Large intestine (tissue), 3 donors: ENCODE data around the gene GNAQ. TPM values are rescaled to one million over a fixed set of nuclear protein-coding genes. Genes with fewer than 3 reads are reported as not detected.

Experiments
- DNase-seq, 2 donors: peaks; one replicate each; pipeline versions ENCODE4 v3.0.0 to v3.0.0-alpha.2; 2013
- H3K27ac ChIP-seq: one replicate; pipeline ENCODE4 v1.5.1; 2013; ENCODE audit warnings: low read length
- H3K27me3 ChIP-seq: 2 replicates; pipeline ENCODE4 v1.6.1; 2013; ENCODE audit warnings: low read length; ENCODE audit not compliant: control insufficient read depth, insufficient read depth
- H3K36me3 ChIP-seq: 2 replicates; pipeline ENCODE4 v1.6.1; 2013; ENCODE audit warnings: low read length; ENCODE audit not compliant: control insufficient read depth, insufficient read depth
- H3K4me1 ChIP-seq: one replicate; pipeline ENCODE4 v1.6.1; 2013; ENCODE audit warnings: low read length; ENCODE audit not compliant: control insufficient read depth, insufficient read depth
- H3K4me3 ChIP-seq: one replicate; pipeline ENCODE4 v1.5.1; 2013; ENCODE audit warnings: low read length
- H3K9me3 ChIP-seq: one replicate; pipeline ENCODE4 v1.6.1; 2013; ENCODE audit warnings: mild to moderate bottlenecking, low read depth, low read length, moderate library complexity; ENCODE audit not compliant: control insufficient read depth
- WGBS: methylation state at CpG from one replicate; pipeline ENCODE4 v1.1.5; 2013; ENCODE audit warnings: low lambda C conversion rate; ENCODE audit not compliant: insufficient coverage; 5-methylcytosine and 5-hydroxymethylcytosine counted together
- polyA plus RNA-seq: library from polyadenylated mRNA; unstranded; fragments of 120-200 nt; gene quantifications from one replicate; pipeline ENCODE4 v1.2.1, GENCODE V29; 2013

Gene GNAQ
- polyA plus RNA-seq, 1 donor: 34.0 TPM

DNA sequence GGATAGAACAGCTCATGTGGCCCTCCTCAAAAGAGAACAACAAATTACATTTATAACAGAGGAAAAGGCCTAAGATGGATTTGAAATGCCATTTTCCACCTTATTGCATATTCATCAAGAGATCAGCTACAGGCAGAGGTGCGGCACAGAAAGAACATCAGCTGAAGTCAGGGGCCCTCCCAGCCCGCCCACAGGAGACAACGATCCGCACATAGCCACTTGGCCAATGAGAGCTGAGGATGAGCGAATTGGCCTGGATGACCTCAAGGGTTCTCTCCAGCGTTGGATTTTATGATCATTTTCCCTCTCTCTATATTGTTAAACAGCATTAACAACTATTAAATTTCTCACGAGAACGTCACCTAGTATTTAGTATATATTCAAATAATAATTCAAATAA, 97.6 kb downstream of the GNAQ start:
- Histone ChIP-seq H3K4me1 (no peaks in the 10 kb centered on the region), H3K27me3 (no peaks in the 10 kb centered on the region), H3K9me3 (no peaks in the 10 kb centered on the region), H3K4me3 (no peak overlapping the region), H3K27ac (no peak overlapping the region), H3K36me3 (no peaks in the 10 kb centered on the region)
- 94% methylated on average over 3 of the region's 8 CpGs for WGBS
- DNase-seq: no peak

DNA sequence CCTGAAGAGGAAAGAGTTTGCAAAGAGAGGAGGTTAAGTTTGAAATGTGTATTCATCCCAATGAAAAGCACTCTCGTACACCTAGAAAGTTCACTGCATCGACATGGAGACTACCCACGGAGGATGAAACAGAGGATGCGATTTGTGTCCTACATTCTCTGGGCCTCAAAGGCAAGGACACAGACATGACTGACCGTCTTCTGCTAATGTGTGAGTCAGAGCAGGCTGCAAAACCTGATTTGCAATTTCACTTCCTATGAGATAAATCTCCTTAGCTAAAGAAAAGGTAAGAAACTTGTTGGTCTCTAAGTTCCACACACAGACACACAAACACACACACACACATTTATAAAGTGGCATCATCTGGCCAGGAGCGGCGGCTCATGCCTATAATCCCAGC, 98.6 kb downstream of the GNAQ start:
- Histone ChIP-seq H3K4me1 (no peaks in the 10 kb centered on the region), H3K27ac (no peak overlapping the region), H3K9me3 (no peaks in the 10 kb centered on the region), H3K4me3 (no peak overlapping the region), H3K27me3 (no peaks in the 10 kb centered on the region), H3K36me3 (no peaks in the 10 kb centered on the region)
- no peak for DNase-seq
- no CpG with 5 or more reads among the region's 7 CpGs for WGBS

DNA sequence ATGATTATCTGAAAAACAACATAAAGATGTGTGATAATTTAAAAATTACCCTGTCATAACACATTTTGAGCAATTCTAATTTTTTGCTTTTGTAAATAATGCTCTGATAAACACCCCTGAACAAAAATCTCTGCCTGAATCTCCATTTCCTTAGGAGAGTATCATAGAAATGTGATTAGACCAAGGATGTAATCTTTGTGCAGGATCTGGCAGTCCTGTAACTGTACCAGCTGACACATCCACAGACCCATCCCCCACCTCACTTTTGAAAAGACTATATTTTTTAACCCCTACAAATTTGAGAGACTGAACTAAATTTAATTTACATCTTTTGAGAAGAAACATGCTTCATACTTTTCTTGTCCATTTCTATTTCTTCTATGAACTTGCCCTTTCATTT, 101.7 kb downstream of the GNAQ start:
- H3K4me1 ChIP-seq: no peaks in the 10 kb centered on the region

DNA sequence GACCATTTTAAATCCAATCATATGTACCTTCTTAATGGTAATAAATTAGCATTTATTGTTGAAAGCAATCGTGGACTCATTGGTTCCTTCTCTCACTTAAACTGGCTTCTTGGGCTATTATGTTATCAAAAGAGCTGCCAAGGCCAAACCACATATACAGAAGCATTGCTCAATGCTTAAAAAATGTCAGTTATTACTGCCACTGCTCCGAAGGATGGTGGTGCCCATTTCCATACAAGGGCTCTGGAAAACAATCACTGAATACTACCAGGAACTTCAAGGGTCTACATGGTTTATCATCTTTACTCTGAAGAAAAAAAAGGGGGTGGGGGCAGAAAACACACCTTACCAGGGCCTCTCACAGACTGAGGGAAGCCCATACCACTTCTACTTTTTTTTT, 104.3 kb downstream of the GNAQ start:
- Histone ChIP-seq H3K27ac (no peak overlapping the region), H3K27me3 (no peaks in the 10 kb centered on the region), H3K9me3 (no peaks in the 10 kb centered on the region), H3K4me1 (no peaks in the 10 kb centered on the region), H3K4me3 (no peak overlapping the region), H3K36me3 (no peaks in the 10 kb centered on the region)
- WGBS: 86% methylated on average over 1 of the region's 2 CpGs
- DNase-seq: no peak

More for the DNA sequence above, 101.7 kb downstream of the GNAQ start:
- no peak for DNase-seq
- Histone ChIP-seq H3K27me3 (no peaks in the 10 kb centered on the region), H3K9me3 (no peaks in the 10 kb centered on the region), H3K27ac (no peak overlapping the region), H3K36me3 (no peaks in the 10 kb centered on the region), H3K4me3 (no peak overlapping the region)

DNA sequence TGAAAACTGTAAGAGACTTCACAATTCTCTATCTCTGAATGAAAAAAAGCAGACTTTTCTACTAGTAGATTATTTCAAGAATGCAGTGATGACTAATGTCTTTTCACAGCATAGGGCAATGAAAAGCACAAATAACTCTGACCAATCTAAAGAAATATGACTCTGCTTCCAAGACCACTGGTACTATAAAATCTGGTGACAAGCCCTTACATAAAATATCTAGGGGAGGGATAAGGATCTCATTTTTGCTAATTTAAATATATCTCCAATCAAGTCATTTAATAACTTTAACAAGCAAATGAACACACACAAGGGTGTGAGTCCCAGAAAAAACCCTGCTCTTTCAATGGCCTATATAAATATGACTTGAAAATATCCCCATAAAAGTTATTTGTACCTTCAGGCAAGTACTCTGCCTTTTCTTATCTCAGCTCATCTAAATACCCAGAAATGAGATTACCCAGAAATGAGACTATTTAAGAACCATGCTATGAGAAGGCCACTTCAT, 105.2 kb downstream of the GNAQ start:
- DNase-seq: no peak
- H3K27me3 ChIP-seq: no peaks in the 10 kb centered on the region
- H3K27ac ChIP-seq: no peak overlapping the region
- H3K4me1 ChIP-seq: no peaks in the 10 kb centered on the region
- H3K4me3 ChIP-seq: no peak overlapping the region
- H3K36me3 ChIP-seq: no peaks in the 10 kb centered on the region
- no peaks in the 10 kb centered on the region for H3K9me3 ChIP-seq

DNA sequence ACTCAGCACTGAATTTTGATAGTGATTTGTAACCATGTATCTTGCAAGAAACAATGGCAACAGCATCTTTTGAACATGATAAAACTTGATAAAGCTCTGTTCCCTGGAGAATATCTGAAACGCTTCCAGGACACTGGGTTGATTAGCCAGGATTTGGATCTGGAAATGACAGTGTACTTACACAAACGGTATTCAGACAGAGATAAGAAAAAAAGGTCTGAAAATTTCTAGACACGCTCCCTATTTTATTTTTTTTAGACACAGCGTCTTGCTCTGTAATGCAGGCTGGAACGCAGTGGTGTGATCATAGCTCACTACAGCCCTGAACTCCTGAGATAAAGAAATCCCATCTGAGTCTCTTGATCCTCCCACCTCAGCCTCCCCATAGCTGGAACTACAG, 109.0 kb downstream of the GNAQ start:
- Histone ChIP-seq H3K4me1 (no peaks in the 10 kb centered on the region), H3K36me3 (peaks cover 12% of the 10 kb centered on the region), H3K9me3 (no peaks in the 10 kb centered on the region), H3K27ac (no peak overlapping the region), H3K4me3 (no peak overlapping the region), H3K27me3 (no peaks in the 10 kb centered on the region)
- WGBS: no CpG with 5 or more reads among the region's 5 CpGs
- DNase-seq: no peak

DNA sequence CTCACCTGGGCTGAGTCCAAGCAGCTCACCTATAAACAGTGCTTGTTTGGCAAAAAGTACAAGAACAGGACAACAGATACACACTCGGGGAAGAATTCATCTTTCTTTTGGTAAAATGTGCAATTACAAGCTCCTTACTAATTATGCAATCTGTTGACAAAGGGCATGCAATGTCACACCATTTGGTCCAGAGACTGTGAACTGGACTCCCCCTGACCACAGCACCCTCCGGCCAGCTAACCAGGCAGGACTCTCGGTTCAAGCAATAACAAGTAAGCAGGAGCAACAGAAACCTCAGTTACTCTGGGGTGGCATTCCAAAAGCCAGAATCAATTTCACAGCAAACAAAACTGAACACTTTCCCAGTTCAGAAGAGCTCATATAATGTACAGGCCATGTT, 113.8 kb downstream of the GNAQ start:
- Histone ChIP-seq H3K27ac (no peak overlapping the region), H3K4me3 (no peak overlapping the region), H3K36me3 (peaks cover 12% of the 10 kb centered on the region), H3K9me3 (no peaks in the 10 kb centered on the region), H3K4me1 (no peaks in the 10 kb centered on the region), H3K27me3 (no peaks in the 10 kb centered on the region)
- no peak for DNase-seq
- no CpG with 5 or more reads among the region's 3 CpGs for WGBS

DNA sequence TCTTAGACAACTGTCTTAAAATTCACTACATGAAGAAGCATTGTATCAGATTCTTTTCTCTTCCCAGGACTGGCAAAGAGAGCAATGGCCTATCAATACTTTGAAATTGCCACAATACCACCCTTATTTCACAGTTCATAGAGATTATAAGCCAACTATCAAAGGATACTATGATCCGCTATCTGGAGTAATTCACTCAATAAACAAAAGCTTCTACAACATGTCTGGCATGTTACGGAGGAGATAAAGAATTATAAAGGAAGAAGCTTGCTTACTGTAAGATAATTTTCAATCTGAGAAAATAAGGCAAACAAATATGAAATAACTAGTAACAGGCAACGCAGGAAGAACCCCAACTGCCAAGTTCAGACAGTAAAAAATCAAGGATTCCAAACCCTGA, 114.8 kb downstream of the GNAQ start:
- 59% methylated on average over 3 of the region's 3 CpGs for WGBS
- Histone ChIP-seq H3K27ac (no peak overlapping the region), H3K27me3 (no peaks in the 10 kb centered on the region), H3K4me3 (no peak overlapping the region), H3K9me3 (no peaks in the 10 kb centered on the region), H3K4me1 (no peaks in the 10 kb centered on the region), H3K36me3 (peaks cover 12% of the 10 kb centered on the region)
- no peak for DNase-seq

DNA sequence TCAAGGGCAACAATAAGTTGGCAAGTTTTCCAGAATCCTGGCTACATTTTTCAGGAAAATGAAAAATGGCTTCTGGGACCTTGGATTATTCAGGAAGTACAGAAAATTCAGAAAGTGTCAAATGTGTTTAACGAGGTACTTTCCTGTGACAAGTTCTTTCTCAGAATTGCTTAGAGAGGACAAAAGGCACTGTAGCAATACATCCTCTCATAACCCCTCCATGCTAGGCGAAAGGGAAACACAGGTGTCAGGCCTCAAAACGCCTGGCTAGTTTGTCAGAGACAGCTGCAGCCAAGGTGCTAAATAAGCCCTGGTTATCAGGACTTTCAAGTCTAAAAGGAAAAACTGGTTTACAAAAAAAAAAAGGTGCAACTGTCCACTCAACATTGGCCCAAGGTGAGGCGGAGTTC, 115.2 kb downstream of the GNAQ start:
- no peak overlapping the region for H3K27ac ChIP-seq
- DNase-seq: no peak
- no CpG with 5 or more reads among the region's 4 CpGs for WGBS

DNA sequence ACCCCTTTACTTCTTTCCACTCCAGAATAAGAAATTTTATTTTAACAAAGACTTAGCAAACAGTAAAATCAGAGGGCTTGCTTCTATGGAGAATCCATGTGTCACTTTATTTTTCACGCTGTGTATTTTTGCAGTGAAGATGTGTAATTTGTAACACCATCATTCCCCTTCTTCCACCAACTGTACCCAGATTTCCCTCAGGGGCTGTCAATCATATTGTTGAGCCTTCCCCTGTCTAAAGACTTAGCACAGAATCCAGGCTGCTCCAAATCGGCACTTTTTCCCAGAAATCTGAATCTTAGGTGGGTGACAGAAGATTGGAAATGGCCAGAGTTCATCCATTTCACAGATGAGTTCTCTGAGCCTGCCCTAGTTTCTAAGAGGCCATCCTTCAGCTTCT, 115.9 kb downstream of the GNAQ start:
- Histone ChIP-seq H3K9me3 (no peaks in the 10 kb centered on the region), H3K4me3 (no peak overlapping the region), H3K4me1 (no peaks in the 10 kb centered on the region), H3K27ac (no peak overlapping the region), H3K36me3 (peaks cover 10% of the 10 kb centered on the region), H3K27me3 (no peaks in the 10 kb centered on the region)
- WGBS: 100% methylated on average over 1 of the region's 2 CpGs
- no peak for DNase-seq

More for the DNA sequence above, 115.2 kb downstream of the GNAQ start:
- Histone ChIP-seq H3K27me3 (no peaks in the 10 kb centered on the region), H3K9me3 (no peaks in the 10 kb centered on the region), H3K4me3 (no peak overlapping the region), H3K36me3 (peaks cover 12% of the 10 kb centered on the region), H3K4me1 (no peaks in the 10 kb centered on the region)

DNA sequence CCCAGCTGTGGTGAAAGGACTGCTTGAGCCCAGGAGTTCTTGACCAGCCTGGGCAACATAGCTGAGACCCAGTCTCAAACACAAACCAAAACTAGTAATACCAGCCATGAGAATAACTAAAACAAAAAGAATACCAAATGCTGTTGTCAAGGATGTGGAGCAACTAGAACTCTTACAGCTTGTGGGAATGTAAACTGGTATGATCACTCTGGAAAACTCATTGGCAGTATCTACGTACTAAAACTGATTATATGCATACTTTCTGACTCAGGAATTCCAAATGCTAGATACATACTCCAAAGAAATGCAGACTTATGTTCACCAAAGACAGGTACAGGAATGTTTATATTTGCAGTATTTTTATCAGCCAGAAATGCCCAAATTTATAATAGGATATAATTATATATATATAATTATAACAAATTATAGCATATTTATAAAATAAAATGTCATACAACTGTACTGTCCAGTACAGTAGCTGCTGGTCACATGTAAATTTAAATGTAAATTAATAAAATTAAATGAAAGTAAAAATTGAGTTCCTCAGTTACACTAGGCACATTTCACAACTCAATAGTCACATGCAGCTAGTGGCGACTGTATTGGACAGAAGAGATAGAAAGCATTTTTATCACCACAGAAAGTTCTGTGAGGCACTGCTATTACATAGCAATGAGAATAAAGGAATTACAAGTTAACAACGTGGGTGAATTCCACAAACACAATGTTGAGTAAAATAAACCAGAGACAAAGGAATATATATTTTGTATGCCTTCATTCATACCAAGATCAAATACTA, 118.5 kb downstream of the GNAQ start:
- WGBS: 100% methylated on average over 3 of the region's 3 CpGs
- Histone ChIP-seq H3K27ac (no peak overlapping the region), H3K4me1 (no peaks in the 10 kb centered on the region), H3K9me3 (no peaks in the 10 kb centered on the region), H3K4me3 (no peak overlapping the region), H3K36me3 (peaks cover 3% of the 10 kb centered on the region), H3K27me3 (no peaks in the 10 kb centered on the region)
- no peak for DNase-seq
